Uterus (tissue), 2 donors: ENCODE data around the gene KRT72.

Experiments used
- POLR2A ChIP-seq, 2 donors: fragments of 450-650 bp; IDR thresholded peaks; one replicate each; pipeline ENCODE4 v1.6.1; 2016; ENCODE audit warnings: antibody characterized with exemption in 2 of 2, mild to moderate bottlenecking in 1 of 2, moderate library complexity in 1 of 2
- TF ChIP-seq, protein P1 (sequence below), 4 experiments: fragments of 200-600 bp in 2 of 4; fragments of 450-650 bp in 2 of 4; sonication (generic) in 2 of 4; IDR thresholded peaks; one replicate each; pipeline ENCODE4 v1.5.1; 2016 to 2019; ENCODE audit warnings: antibody characterized with exemption in 4 of 4, mild to moderate bottlenecking in 2 of 4, moderate library complexity in 1 of 4

DNA sequence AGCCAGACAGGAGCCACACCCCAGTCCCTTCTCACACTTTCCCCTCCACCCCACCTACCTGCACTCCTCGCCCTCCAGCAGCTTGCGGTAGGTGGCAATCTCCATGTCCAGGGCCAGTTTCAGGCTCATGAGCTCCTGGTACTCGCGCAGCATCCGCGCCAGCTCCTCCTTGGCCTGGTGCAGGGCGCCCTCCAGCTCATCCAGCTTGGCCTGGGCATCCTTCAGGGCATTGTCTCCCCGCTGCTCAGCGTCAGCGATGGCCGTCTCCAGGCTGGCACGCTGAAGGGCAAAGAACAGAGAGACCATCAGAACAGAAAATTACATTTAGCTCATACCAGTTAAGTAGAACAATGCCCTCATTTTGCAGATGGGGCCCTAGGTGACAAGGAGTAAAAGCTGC is 33.2 kb downstream of the KRT72 start:
- TF ChIP-seq, protein P1, sequence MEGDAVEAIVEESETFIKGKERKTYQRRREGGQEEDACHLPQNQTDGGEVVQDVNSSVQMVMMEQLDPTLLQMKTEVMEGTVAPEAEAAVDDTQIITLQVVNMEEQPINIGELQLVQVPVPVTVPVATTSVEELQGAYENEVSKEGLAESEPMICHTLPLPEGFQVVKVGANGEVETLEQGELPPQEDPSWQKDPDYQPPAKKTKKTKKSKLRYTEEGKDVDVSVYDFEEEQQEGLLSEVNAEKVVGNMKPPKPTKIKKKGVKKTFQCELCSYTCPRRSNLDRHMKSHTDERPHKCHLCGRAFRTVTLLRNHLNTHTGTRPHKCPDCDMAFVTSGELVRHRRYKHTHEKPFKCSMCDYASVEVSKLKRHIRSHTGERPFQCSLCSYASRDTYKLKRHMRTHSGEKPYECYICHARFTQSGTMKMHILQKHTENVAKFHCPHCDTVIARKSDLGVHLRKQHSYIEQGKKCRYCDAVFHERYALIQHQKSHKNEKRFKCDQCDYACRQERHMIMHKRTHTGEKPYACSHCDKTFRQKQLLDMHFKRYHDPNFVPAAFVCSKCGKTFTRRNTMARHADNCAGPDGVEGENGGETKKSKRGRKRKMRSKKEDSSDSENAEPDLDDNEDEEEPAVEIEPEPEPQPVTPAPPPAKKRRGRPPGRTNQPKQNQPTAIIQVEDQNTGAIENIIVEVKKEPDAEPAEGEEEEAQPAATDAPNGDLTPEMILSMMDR (IDR thresholded peaks at IDR 0.05) = no peak
- no peak for TF ChIP-seq POLR2A (IDR thresholded peaks at IDR 0.05)
